GM20431 (cell line): ENCODE results near the gene OR4C16.

Source experiments
- in situ Hi-C: fragments of 300-500 bp; cut with MseI, MboI; formaldehyde crosslinking; loops from one replicate; pipeline ENCODE4 v1.15.0; 2020; ENCODE audit warnings: low sequenced_read_pairs; ENCODE audit not compliant: unreplicated experiment

Gene OR4C16, protein sequence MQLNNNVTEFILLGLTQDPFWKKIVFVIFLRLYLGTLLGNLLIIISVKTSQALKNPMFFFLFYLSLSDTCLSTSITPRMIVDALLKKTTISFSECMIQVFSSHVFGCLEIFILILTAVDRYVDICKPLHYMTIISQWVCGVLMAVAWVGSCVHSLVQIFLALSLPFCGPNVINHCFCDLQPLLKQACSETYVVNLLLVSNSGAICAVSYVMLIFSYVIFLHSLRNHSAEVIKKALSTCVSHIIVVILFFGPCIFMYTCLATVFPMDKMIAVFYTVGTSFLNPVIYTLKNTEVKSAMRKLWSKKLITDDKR

GRCh38 chr11:55571828-55572227 is at the start of gene OR4C16:
TSS of gene OR4C16 (plus strand) at chr11:55572128. CDS start at chr11:55572128, 0 bp downstream.
- in situ Hi-C loops = no loop called here

- in situ Hi-C loops = no loop called here
Measured at GRCh38 chr11:55554169-55554568, 17.8 kb upstream of the OR4C16 start, which contains the start of gene OR4C15. TSS of gene OR4C15 (plus strand) at chr11:55554469. CDS start at chr11:55554469, 0 bp downstream.

DNA sequence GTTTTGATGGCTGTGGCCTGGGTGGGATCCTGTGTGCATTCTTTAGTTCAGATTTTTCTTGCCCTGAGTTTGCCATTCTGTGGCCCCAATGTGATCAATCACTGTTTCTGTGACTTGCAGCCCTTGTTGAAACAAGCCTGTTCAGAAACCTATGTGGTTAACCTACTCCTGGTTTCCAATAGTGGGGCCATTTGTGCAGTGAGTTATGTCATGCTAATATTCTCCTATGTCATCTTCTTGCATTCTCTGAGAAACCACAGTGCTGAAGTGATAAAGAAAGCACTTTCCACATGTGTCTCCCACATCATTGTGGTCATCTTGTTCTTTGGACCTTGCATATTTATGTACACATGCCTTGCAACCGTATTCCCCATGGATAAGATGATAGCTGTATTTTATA is 620 bp downstream of the OR4C16 start:
- in situ Hi-C loops = no loop called here

GRCh38 chr11:55607545-55607944 is 35.6 kb downstream of the OR4C16 start, which contains the start of gene OR4C11:
TSS of gene OR4C11 (minus strand) at chr11:55607645. CDS start at chr11:55604373, 3,272 bp downstream.
- in situ Hi-C loops = no loop called here
